ENCODE data around the gene IL25.

GRCh38 chr14:23373041-23373440 is 432 bp downstream of the IL25 start:
- TF ChIP-seq CTCF (IDR thresholded peaks at IDR 0.05 in 4 of 5, conservative IDR thresholded peaks at IDR 0.05 in 1 of 5) (no peak), POLR2A (IDR thresholded peaks at IDR 0.05) (no peak)

Measured in gastrocnemius medialis (tissue), 4 donors.